SU-DHL-6 (cell line): ENCODE data around the gene VIPR2.

Experiments used
- EZH2phosphoT487 ChIP-seq: fragments of 200-600 bp; sonication (generic), shearing (Covaris generic); conservative IDR thresholded peaks from 2 replicates; pipeline ENCODE4 v1.6.1; 2018; ENCODE audit warnings: mild to moderate bottlenecking, antibody characterized with exemption, low read length, moderate library complexity, mixed read lengths
- TF ChIP-seq, protein P1 (sequence below): fragments of 200-600 bp; sonication (generic); IDR thresholded peaks from one replicate; pipeline ENCODE4 v1.5.1; 2017; ENCODE audit warnings: antibody characterized with exemption, mild to moderate bottlenecking, low read length, moderate library complexity; ENCODE audit not compliant: insufficient read depth, poor library complexity, severe bottlenecking

GRCh38 chr7:159097661-159098423 lies 46.8 kb downstream of the VIPR2 start:
- TF ChIP-seq, protein P1, sequence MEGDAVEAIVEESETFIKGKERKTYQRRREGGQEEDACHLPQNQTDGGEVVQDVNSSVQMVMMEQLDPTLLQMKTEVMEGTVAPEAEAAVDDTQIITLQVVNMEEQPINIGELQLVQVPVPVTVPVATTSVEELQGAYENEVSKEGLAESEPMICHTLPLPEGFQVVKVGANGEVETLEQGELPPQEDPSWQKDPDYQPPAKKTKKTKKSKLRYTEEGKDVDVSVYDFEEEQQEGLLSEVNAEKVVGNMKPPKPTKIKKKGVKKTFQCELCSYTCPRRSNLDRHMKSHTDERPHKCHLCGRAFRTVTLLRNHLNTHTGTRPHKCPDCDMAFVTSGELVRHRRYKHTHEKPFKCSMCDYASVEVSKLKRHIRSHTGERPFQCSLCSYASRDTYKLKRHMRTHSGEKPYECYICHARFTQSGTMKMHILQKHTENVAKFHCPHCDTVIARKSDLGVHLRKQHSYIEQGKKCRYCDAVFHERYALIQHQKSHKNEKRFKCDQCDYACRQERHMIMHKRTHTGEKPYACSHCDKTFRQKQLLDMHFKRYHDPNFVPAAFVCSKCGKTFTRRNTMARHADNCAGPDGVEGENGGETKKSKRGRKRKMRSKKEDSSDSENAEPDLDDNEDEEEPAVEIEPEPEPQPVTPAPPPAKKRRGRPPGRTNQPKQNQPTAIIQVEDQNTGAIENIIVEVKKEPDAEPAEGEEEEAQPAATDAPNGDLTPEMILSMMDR: no peak
- no peak for TF ChIP-seq EZH2phosphoT487
